K562 (cell line): ENCODE results near the gene GVQW3. TPM values are rescaled to one million over a fixed set of nuclear protein-coding genes. Genes with fewer than 3 reads are reported as not detected.
A peak's percentile ranks its signal among the peaks of the same experiment; 100 is the strongest.

Experiments
- CTBP1 ChIP-seq: fragments of 450-650 bp; IDR thresholded peaks from 2 replicates; pipeline ENCODE4 v1.6.1; 2016; ENCODE audit warnings: borderline replicate concordance
- GABPB2 ChIP-seq: fragments of 250-450 bp; sonication (Bioruptor Pico); conservative IDR thresholded peaks from 2 replicates; pipeline ENCODE4 v1.5.1; 2021; ENCODE audit warnings: mild to moderate bottlenecking
- RAD51 ChIP-seq: fragments of 450-650 bp; IDR thresholded peaks from 2 replicates; pipeline ENCODE4 v1.7.1; 2016; ENCODE audit warnings: low read depth, mild to moderate bottlenecking, borderline replicate concordance
- RCOR1 ChIP-seq, 2 experiments: IDR thresholded peaks; 2 replicates each; pipeline ENCODE4 v1.6.1; 2012; ENCODE audit warnings: low read depth in 2 of 2, low read length in 2 of 2, borderline replicate concordance in 1 of 2, improper control_type of control experiment in 1 of 2
- RFX7 ChIP-seq: fragments of 250-450 bp; sonication (Bioruptor Pico); IDR thresholded peaks from 2 replicates; pipeline ENCODE4 v1.5.1; 2021; ENCODE audit warnings: mild to moderate bottlenecking
- TEAD4 ChIP-seq, 2 experiments: sonication (generic) in 1 of 2; formaldehyde crosslinking in 1 of 2; IDR thresholded peaks; 2 replicates each; pipeline versions ENCODE4 v1.6.1 to v1.8.0; 2012 to 2022; ENCODE audit warnings: borderline replicate concordance in 1 of 2, inconsistent platforms in 1 of 2, low read length in 1 of 2, mild to moderate bottlenecking in 1 of 2, missing genetic modification reagents in 1 of 2
- ZNF444 ChIP-seq: fragments of 250-450 bp; sonication (Bioruptor Pico); IDR thresholded peaks from 2 replicates; pipeline ENCODE4 v1.4.0; 2020; ENCODE audit warnings: mild to moderate bottlenecking, moderate library complexity
- polyA plus RNA-seq, 8 experiments: library from polyadenylated mRNA; depleted of rRNA in 4 of 8; stranded (reverse) in 5 of 8; unstranded in 3 of 8; fragments of >200 nt; fragmentation: Nextera tagmentation in 2 of 8; fragmentation: Illumina TruSeq in 1 of 8; extraction: Ambion mirVana in 2 of 8; extraction: Trizol in 1 of 8; gene quantifications; 2 replicates each; pipeline versions ENCODE4 v1.2.1 to v1.2.3, GENCODE V29; 2011 to 2014; ENCODE audit warnings: inconsistent platforms in 1 of 8, missing spikeins in 1 of 8
- total RNA-seq, 7 experiments: library from RNA; depleted of rRNA in 6 of 7; stranded (reverse); fragments of >200 nt in 6 of 7; fragmentation: Illumina TruSeq in 2 of 7; extraction: Trizol in 2 of 7; gene quantifications; 2 replicates each; pipeline versions ENCODE4 v1.2.1 to v1.2.3, GENCODE V29; 2011 to 2021; ENCODE audit warnings: low replicate concordance in 1 of 7
- TF ChIP-seq, protein P1 (sequence below): fragments of 250-450 bp; sonication (Bioruptor Pico); IDR thresholded peaks from 2 replicates; pipeline ENCODE4 v1.5.1; 2021; ENCODE audit warnings: mild to moderate bottlenecking
- TF ChIP-seq, protein P2 (sequence below): fragments of 200-800 bp; sonication (Bioruptor generic); IDR thresholded peaks from 2 replicates; pipeline ENCODE4 v1.6.1; 2017; ENCODE audit warnings: missing genetic modification characterization, missing compliant biosample characterization
- TF ChIP-seq, protein P3 (sequence below): fragments of 200-600 bp; sonication (generic); IDR thresholded peaks from one replicate; pipeline ENCODE4 v1.6.1; 2012; ENCODE audit warnings: mild to moderate bottlenecking, low read depth, low read length, inconsistent platforms

The GVQW3 gene
- total and polyA plus RNA-seq, 9 of the 15 experiments (the other 6 are each of a cell fraction or from before 2014, with no cell fraction given) = 0.66 to 5.7 (median 2.1) TPM

DNA sequence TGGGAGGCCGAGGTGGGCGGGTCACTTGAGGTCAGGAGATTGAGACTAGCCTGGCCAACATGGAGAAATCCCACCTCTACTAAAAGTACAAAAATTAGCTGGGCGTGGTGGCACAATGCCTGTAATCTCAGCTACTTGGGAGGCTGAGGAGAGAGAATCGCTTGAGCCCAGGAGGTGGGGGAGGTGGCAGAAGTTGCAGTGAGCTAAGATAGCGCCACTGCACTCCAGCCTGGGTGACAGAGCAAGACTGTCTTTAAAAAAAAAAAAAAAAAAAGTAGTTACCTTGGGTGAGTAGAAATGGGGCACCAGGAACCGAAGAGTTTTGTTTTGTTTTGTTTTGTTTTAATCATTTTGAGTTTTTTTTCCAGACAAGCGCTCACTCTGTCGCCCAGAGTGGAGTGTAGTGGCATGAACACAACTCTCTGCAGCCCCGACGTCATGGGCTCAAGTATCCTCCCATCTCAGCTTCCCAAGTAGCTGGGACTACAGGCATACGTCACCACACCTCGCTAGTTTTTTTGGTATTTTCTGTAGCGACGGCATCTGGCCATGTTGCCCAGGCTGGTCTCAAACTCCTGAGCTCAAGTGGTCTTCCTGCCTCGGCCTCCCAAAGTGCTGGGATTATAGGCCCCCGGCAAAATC, 16.0 kb upstream of the GVQW3 start (continued):
- no peak for TF ChIP-seq CTBP1
- TF ChIP-seq TEAD4 (IDR thresholded peaks at IDR 0.05; ENCODE audit: low read length) = peak; percentile 40; the same call in 1 of the 2 replicates
- TF ChIP-seq TEAD4 (CRISPR knock-in tag; IDR thresholded peaks at IDR 0.05; ENCODE audit: borderline replicate concordance) = no peak
- no peak for TF ChIP-seq ZNF444 (CRISPR knock-in tag)
- TF ChIP-seq RCOR1 (IDR thresholded peaks at IDR 0.05; ENCODE audit: borderline replicate concordance in 1 of 2, low read depth in 2 of 2, low read length in 2 of 2) = peak; percentile 74 to 92; a peak in 3 of 4 replicates
- TF ChIP-seq, protein P1, sequence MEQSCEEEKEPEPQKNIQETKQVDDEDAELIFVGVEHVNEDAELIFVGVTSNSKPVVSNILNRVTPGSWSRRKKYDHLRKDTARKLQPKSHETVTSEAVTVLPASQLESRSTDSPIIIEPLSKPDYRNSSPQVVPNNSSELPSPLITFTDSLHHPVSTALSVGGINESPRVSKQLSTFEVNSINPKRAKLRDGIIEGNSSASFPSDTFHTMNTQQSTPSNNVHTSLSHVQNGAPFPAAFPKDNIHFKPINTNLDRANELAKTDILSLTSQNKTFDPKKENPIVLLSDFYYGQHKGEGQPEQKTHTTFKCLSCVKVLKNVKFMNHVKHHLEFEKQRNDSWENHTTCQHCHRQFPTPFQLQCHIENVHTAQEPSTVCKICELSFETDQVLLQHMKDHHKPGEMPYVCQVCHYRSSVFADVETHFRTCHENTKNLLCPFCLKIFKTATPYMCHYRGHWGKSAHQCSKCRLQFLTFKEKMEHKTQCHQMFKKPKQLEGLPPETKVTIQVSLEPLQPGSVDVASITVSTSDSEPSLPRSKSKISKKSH = no peak
- TF ChIP-seq RAD51 = no peak
- TF ChIP-seq RFX7 (CRISPR knock-in tag) = no peak
- TF ChIP-seq GABPB2 = no peak
- TF ChIP-seq, protein P2, sequence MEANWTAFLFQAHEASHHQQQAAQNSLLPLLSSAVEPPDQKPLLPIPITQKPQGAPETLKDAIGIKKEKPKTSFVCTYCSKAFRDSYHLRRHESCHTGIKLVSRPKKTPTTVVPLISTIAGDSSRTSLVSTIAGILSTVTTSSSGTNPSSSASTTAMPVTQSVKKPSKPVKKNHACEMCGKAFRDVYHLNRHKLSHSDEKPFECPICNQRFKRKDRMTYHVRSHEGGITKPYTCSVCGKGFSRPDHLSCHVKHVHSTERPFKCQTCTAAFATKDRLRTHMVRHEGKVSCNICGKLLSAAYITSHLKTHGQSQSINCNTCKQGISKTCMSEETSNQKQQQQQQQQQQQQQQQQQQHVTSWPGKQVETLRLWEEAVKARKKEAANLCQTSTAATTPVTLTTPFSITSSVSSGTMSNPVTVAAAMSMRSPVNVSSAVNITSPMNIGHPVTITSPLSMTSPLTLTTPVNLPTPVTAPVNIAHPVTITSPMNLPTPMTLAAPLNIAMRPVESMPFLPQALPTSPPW (CRISPR knock-in tag) = peak; percentile 54; the same call in 1 of the 2 replicates
- TF ChIP-seq, protein P3, sequence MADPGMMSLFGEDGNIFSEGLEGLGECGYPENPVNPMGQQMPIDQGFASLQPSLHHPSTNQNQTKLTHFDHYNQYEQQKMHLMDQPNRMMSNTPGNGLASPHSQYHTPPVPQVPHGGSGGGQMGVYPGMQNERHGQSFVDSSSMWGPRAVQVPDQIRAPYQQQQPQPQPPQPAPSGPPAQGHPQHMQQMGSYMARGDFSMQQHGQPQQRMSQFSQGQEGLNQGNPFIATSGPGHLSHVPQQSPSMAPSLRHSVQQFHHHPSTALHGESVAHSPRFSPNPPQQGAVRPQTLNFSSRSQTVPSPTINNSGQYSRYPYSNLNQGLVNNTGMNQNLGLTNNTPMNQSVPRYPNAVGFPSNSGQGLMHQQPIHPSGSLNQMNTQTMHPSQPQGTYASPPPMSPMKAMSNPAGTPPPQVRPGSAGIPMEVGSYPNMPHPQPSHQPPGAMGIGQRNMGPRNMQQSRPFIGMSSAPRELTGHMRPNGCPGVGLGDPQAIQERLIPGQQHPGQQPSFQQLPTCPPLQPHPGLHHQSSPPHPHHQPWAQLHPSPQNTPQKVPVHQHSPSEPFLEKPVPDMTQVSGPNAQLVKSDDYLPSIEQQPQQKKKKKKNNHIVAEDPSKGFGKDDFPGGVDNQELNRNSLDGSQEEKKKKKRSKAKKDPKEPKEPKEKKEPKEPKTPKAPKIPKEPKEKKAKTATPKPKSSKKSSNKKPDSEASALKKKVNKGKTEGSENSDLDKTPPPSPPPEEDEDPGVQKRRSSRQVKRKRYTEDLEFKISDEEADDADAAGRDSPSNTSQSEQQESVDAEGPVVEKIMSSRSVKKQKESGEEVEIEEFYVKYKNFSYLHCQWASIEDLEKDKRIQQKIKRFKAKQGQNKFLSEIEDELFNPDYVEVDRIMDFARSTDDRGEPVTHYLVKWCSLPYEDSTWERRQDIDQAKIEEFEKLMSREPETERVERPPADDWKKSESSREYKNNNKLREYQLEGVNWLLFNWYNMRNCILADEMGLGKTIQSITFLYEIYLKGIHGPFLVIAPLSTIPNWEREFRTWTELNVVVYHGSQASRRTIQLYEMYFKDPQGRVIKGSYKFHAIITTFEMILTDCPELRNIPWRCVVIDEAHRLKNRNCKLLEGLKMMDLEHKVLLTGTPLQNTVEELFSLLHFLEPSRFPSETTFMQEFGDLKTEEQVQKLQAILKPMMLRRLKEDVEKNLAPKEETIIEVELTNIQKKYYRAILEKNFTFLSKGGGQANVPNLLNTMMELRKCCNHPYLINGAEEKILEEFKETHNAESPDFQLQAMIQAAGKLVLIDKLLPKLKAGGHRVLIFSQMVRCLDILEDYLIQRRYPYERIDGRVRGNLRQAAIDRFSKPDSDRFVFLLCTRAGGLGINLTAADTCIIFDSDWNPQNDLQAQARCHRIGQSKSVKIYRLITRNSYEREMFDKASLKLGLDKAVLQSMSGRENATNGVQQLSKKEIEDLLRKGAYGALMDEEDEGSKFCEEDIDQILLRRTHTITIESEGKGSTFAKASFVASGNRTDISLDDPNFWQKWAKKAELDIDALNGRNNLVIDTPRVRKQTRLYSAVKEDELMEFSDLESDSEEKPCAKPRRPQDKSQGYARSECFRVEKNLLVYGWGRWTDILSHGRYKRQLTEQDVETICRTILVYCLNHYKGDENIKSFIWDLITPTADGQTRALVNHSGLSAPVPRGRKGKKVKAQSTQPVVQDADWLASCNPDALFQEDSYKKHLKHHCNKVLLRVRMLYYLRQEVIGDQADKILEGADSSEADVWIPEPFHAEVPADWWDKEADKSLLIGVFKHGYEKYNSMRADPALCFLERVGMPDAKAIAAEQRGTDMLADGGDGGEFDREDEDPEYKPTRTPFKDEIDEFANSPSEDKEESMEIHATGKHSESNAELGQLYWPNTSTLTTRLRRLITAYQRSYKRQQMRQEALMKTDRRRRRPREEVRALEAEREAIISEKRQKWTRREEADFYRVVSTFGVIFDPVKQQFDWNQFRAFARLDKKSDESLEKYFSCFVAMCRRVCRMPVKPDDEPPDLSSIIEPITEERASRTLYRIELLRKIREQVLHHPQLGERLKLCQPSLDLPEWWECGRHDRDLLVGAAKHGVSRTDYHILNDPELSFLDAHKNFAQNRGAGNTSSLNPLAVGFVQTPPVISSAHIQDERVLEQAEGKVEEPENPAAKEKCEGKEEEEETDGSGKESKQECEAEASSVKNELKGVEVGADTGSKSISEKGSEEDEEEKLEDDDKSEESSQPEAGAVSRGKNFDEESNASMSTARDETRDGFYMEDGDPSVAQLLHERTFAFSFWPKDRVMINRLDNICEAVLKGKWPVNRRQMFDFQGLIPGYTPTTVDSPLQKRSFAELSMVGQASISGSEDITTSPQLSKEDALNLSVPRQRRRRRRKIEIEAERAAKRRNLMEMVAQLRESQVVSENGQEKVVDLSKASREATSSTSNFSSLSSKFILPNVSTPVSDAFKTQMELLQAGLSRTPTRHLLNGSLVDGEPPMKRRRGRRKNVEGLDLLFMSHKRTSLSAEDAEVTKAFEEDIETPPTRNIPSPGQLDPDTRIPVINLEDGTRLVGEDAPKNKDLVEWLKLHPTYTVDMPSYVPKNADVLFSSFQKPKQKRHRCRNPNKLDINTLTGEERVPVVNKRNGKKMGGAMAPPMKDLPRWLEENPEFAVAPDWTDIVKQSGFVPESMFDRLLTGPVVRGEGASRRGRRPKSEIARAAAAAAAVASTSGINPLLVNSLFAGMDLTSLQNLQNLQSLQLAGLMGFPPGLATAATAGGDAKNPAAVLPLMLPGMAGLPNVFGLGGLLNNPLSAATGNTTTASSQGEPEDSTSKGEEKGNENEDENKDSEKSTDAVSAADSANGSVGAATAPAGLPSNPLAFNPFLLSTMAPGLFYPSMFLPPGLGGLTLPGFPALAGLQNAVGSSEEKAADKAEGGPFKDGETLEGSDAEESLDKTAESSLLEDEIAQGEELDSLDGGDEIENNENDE = no peak
